Activated T-cell treated with anti-CD3 and anti-CD28 coated beads, Interleukin-2, amount 50 U/mL, for 24 hours (primary cell): ENCODE results near the gene CFAP70.
"Not testable (repeated sequence)": the region's sequence is repeated elsewhere in the genome, so short reads cannot be mapped to it uniquely, and the experiment has no call there.

Source experiments
- DNase-seq: peaks from one replicate; pipeline ENCODE4 v3.0.0-alpha.2; 2020
- H3K27ac Mint-ChIP-seq: 2 replicates; pipeline ENCODE4 v1.8.0; 2020; ENCODE audit warnings: mild to moderate bottlenecking, mixed read lengths
- H3K27me3 Mint-ChIP-seq: 2 replicates; pipeline ENCODE4 v1.8.0; 2020; ENCODE audit warnings: mixed read lengths
- H3K36me3 Mint-ChIP-seq: 2 replicates; pipeline ENCODE4 v1.8.0; 2020; ENCODE audit warnings: low read depth, mixed read lengths
- H3K4me1 Mint-ChIP-seq: 2 replicates; pipeline ENCODE4 v1.8.0; 2020; ENCODE audit warnings: low read depth, mixed read lengths
- H3K4me3 Mint-ChIP-seq: 2 replicates; pipeline ENCODE4 v1.8.0; 2020; ENCODE audit warnings: mild to moderate bottlenecking, moderate library complexity, mixed read lengths
- H3K9me3 Mint-ChIP-seq: 2 replicates; pipeline ENCODE4 v1.8.0; 2020; ENCODE audit warnings: mixed read lengths

Gene CFAP70

GRCh38 chr10:73307203-73307800, 51.4 kb downstream of the CFAP70 start:
- no peak for DNase-seq
- H3K4me1 Mint-ChIP-seq, result no peaks in the 10 kb centered on the region
- no peak overlapping the region for H3K4me3 Mint-ChIP-seq
- H3K9me3 Mint-ChIP-seq, result peaks cover 14% of the 10 kb centered on the region
- H3K27me3 Mint-ChIP-seq, result no peaks in the 10 kb centered on the region
- no peak overlapping the region for H3K27ac Mint-ChIP-seq
- H3K36me3 Mint-ChIP-seq, result peaks cover 7% of the 10 kb centered on the region

GRCh38 chr10:73306171-73306708, 52.4 kb downstream of the CFAP70 start:
- peaks cover 7% of the 10 kb centered on the region for H3K36me3 Mint-ChIP-seq
- no peaks in the 10 kb centered on the region for H3K27me3 Mint-ChIP-seq
- H3K4me1 Mint-ChIP-seq, result no peaks in the 10 kb centered on the region
- no peak overlapping the region for H3K27ac Mint-ChIP-seq
- no peak for DNase-seq
- H3K9me3 Mint-ChIP-seq, result peaks cover 14% of the 10 kb centered on the region
- no peak overlapping the region for H3K4me3 Mint-ChIP-seq

- H3K36me3 Mint-ChIP-seq, result no peaks in the 10 kb centered on the region
- no peak for DNase-seq
- H3K27ac Mint-ChIP-seq, result no peak overlapping the region
- peaks cover 4% of the 10 kb centered on the region for H3K4me1 Mint-ChIP-seq
- no peaks in the 10 kb centered on the region for H3K27me3 Mint-ChIP-seq
- no peaks in the 10 kb centered on the region for H3K9me3 Mint-ChIP-seq
- H3K4me3 Mint-ChIP-seq, result no peak overlapping the region
Observed at GRCh38 chr10:73296946-73297345, 61.7 kb downstream of the CFAP70 start.

- H3K27me3 Mint-ChIP-seq, result no peaks in the 10 kb centered on the region
- H3K27ac Mint-ChIP-seq, result no peak overlapping the region
- H3K4me3 Mint-ChIP-seq, result no peak overlapping the region
- no peaks in the 10 kb centered on the region for H3K9me3 Mint-ChIP-seq
- H3K4me1 Mint-ChIP-seq, result peaks cover 4% of the 10 kb centered on the region
- DNase-seq, result no peak
- peaks cover 9% of the 10 kb centered on the region for H3K36me3 Mint-ChIP-seq
Observed at GRCh38 chr10:73293461-73293860, 65.2 kb downstream of the CFAP70 start.

GRCh38 chr10:73289958-73290357, 68.7 kb downstream of the CFAP70 start:
- peaks cover 9% of the 10 kb centered on the region for H3K36me3 Mint-ChIP-seq
- no peaks in the 10 kb centered on the region for H3K27me3 Mint-ChIP-seq
- H3K9me3 Mint-ChIP-seq, result no peaks in the 10 kb centered on the region
- no peak overlapping the region for H3K27ac Mint-ChIP-seq
- no peak for DNase-seq
- no peaks in the 10 kb centered on the region for H3K4me1 Mint-ChIP-seq
- H3K4me3 Mint-ChIP-seq, result no peak overlapping the region

- H3K27me3 Mint-ChIP-seq, result no peaks in the 10 kb centered on the region
- no peak overlapping the region for H3K4me3 Mint-ChIP-seq
- H3K36me3 Mint-ChIP-seq, result peaks cover 9% of the 10 kb centered on the region
- no peaks in the 10 kb centered on the region for H3K4me1 Mint-ChIP-seq
- no peak overlapping the region for H3K27ac Mint-ChIP-seq
- H3K9me3 Mint-ChIP-seq, result no peaks in the 10 kb centered on the region
- no peak for DNase-seq
Observed at GRCh38 chr10:73287441-73287840, 71.2 kb downstream of the CFAP70 start.

GRCh38 chr10:73281097-73281496, 77.6 kb downstream of the CFAP70 start:
- Mint-ChIP-seq H3K4me1 (no peaks in the 10 kb centered on the region), H3K27ac (no peak overlapping the region), H3K4me3 (no peak overlapping the region), H3K27me3 (no peaks in the 10 kb centered on the region), H3K36me3 (no peaks in the 10 kb centered on the region), H3K9me3 (no peaks in the 10 kb centered on the region)
- no peak for DNase-seq

- no peak overlapping the region for H3K4me3 Mint-ChIP-seq
- H3K9me3 Mint-ChIP-seq, result no peaks in the 10 kb centered on the region
- no peak for DNase-seq
- no peaks in the 10 kb centered on the region for H3K36me3 Mint-ChIP-seq
- H3K4me1 Mint-ChIP-seq, result peaks cover 4% of the 10 kb centered on the region
- H3K27ac Mint-ChIP-seq, result no peak overlapping the region
- no peaks in the 10 kb centered on the region for H3K27me3 Mint-ChIP-seq
Observed at GRCh38 chr10:73264423-73264822, 94.2 kb downstream of the CFAP70 start.

- Mint-ChIP-seq H3K4me3 (no peak overlapping the region), H3K27ac (no peak overlapping the region), H3K9me3 (no peaks in the 10 kb centered on the region), H3K4me1 (peaks cover 4% of the 10 kb centered on the region), H3K36me3 (no peaks in the 10 kb centered on the region), H3K27me3 (no peaks in the 10 kb centered on the region)
- no peak for DNase-seq
Observed at GRCh38 chr10:73263693-73264347, 94.8 kb downstream of the CFAP70 start.

GRCh38 chr10:73262880-73263555, 95.6 kb downstream of the CFAP70 start:
- H3K27ac Mint-ChIP-seq, result no peak overlapping the region
- H3K4me1 Mint-ChIP-seq, result peaks cover 4% of the 10 kb centered on the region
- H3K27me3 Mint-ChIP-seq, result no peaks in the 10 kb centered on the region
- no peak overlapping the region for H3K4me3 Mint-ChIP-seq
- no peaks in the 10 kb centered on the region for H3K36me3 Mint-ChIP-seq
- no peaks in the 10 kb centered on the region for H3K9me3 Mint-ChIP-seq
- no peak for DNase-seq

- Mint-ChIP-seq H3K27me3 (no peaks in the 10 kb centered on the region), H3K27ac (no peak overlapping the region), H3K36me3 (no peaks in the 10 kb centered on the region), H3K9me3 (no peaks in the 10 kb centered on the region), H3K4me1 (peaks cover 4% of the 10 kb centered on the region), H3K4me3 (no peak overlapping the region)
- no peak for DNase-seq
Observed at GRCh38 chr10:73262105-73262730, 96.4 kb downstream of the CFAP70 start.

GRCh38 chr10:73261362-73261995, 97.2 kb downstream of the CFAP70 start:
- H3K4me3 Mint-ChIP-seq, result no peak overlapping the region
- H3K9me3 Mint-ChIP-seq, result no peaks in the 10 kb centered on the region
- H3K27me3 Mint-ChIP-seq, result no peaks in the 10 kb centered on the region
- DNase-seq, result no peak
- peaks cover 4% of the 10 kb centered on the region for H3K4me1 Mint-ChIP-seq
- no peaks in the 10 kb centered on the region for H3K36me3 Mint-ChIP-seq
- no peak overlapping the region for H3K27ac Mint-ChIP-seq

- H3K27ac Mint-ChIP-seq, H3K9me3 Mint-ChIP-seq: not testable (repeated sequence)
Observed at GRCh38 chr10:73258612-73259011, 100.1 kb downstream of the CFAP70 start.

GRCh38 chr10:73253225-73253555, 105.5 kb downstream of the CFAP70 start:
- Mint-ChIP-seq H3K36me3 (peaks cover 61% of the 10 kb centered on the region), H3K27ac (peak overlapping the region; percentile 99), H3K9me3 (no peaks in the 10 kb centered on the region), H3K4me1 (peaks cover 40% of the 10 kb centered on the region), H3K4me3 (peak overlapping the region; percentile 99), H3K27me3 (no peaks in the 10 kb centered on the region)
- DNase-seq, result no peak

More at GRCh38 chr10:73258612-73259011, 100.1 kb downstream of the CFAP70 start:
- DNase-seq, H3K36me3 Mint-ChIP-seq, H3K27me3 Mint-ChIP-seq, H3K4me1 Mint-ChIP-seq, H3K4me3 Mint-ChIP-seq: not testable (repeated sequence)
